K562 (cell line): ENCODE data around the gene CFAP410. TPM values are rescaled to one million over a fixed set of nuclear protein-coding genes. Genes with fewer than 3 reads are reported as not detected.
A peak's percentile ranks its signal among the peaks of the same experiment; 100 is the strongest.

Source experiments
- ATAC-seq: fragments of 200-7000 bp; cut with Tn5 transposase; 3 replicates; pipeline ENCODE4 v1.9.1; 2020; ENCODE audit warnings: moderate library complexity
- BruUV-seq: library from RNA; stranded (reverse); fragments of 400-500 nt; replicated peaks from 2 replicates; lab custom pipeline; 2021; lab: Mats Ljungman, UMichigan
- CTCF ChIA-PET: fragments of 300-600 bp; formaldehyde crosslinking; extraction: SDS; loops from one replicate; lab custom pipeline; 2021; ENCODE audit warnings: low intra/inter-chr PET ratio; lab: Yijun Ruan, JAX
- POLR2A ChIA-PET: fragments of 300-600, 350-650 bp; sonication (Branson Sonifier 250); formaldehyde crosslinking; extraction: SDS; loops from one replicate; lab custom pipeline; 2021; ENCODE audit warnings: antibody characterized with exemption, inconsistent platforms; lab: Yijun Ruan, JAX
- DNase-seq, 4 experiments: peaks; one replicate each; pipeline versions ENCODE4 v3.0.0 to v3.0.0-alpha.2; 2011 to 2018; ENCODE audit warnings: low spot score in 3 of 4, mixed read lengths in 3 of 4; ENCODE audit errors: extremely low read depth in 1 of 4
- FAIRE-seq: peaks from 2 replicates; lab custom pipeline; 2011; peaks lifted over from hg19 to GRCh38; lab: Jason Lieb, UNC
- H2AFZ ChIP-seq: 2 replicates; pipeline ENCODE4 v1.6.0; 2011; ENCODE audit warnings: low read depth, low read length, control low read depth, inconsistent platforms
- H3K27ac ChIP-seq: fragments of 200-600 bp; 3 replicates; pipeline ENCODE4 v1.8.0; 2011; ENCODE audit warnings: low read depth, mild to moderate bottlenecking, control low read depth, inconsistent platforms, low read length, moderate library complexity, mixed read lengths; ENCODE audit errors: extremely low read depth
- H3K27me3 ChIP-seq, 2 experiments: fragments of 300-600 bp in 1 of 2; 2 replicates in 1 of 2; 3 replicates in 1 of 2; pipeline versions ENCODE4 v1.6.0 to v1.8.0; 2011; ENCODE audit warnings: inconsistent platforms in 2 of 2, low read length in 2 of 2, mild to moderate bottlenecking in 1 of 2, mixed read lengths in 1 of 2, moderate library complexity in 1 of 2; ENCODE audit not compliant: control insufficient read depth in 2 of 2, insufficient read depth in 2 of 2
- H3K36me3 ChIP-seq: fragments of 300-600 bp; 3 replicates; pipeline ENCODE4 v1.8.0; 2011; ENCODE audit warnings: mild to moderate bottlenecking, low read length, inconsistent platforms; ENCODE audit not compliant: control insufficient read depth, insufficient read depth
- H3K4me1 ChIP-seq, 2 experiments: fragments of 200-600 bp in 1 of 2; replicated peaks in 1 of 2; 2 replicates in 1 of 2; 3 replicates in 1 of 2; pipeline versions ENCODE4 v1.5.1 to v1.8.0; 2011; ENCODE audit warnings: inconsistent platforms in 2 of 2, low read length in 2 of 2, mild to moderate bottlenecking in 1 of 2, mixed read lengths in 1 of 2, moderate library complexity in 1 of 2; ENCODE audit not compliant: control insufficient read depth in 2 of 2, insufficient read depth in 2 of 2
- H3K4me2 ChIP-seq: 2 replicates; pipeline ENCODE4 v1.6.1; 2011; ENCODE audit warnings: low read length, control low read depth, inconsistent platforms, mixed read lengths; ENCODE audit not compliant: insufficient read depth
- H3K4me3 ChIP-seq: fragments of 200-600 bp; sonication (generic), shearing (Covaris generic); 2 replicates; pipeline ENCODE4 v1.5.1; 2016; ENCODE audit warnings: control low read depth, inconsistent platforms
- H3K79me2 ChIP-seq: fragments of 200-600 bp; 3 replicates; pipeline ENCODE4 v1.8.0; 2011; ENCODE audit warnings: low read length, inconsistent platforms; ENCODE audit not compliant: control insufficient read depth, insufficient read depth
- H3K9ac ChIP-seq, 2 experiments: 2 replicates each; pipeline versions ENCODE4 v1.6.0 to v1.6.1; 2011; ENCODE audit warnings: low read depth in 2 of 2, low read length in 2 of 2, control low read depth in 1 of 2, inconsistent platforms in 1 of 2, mild to moderate bottlenecking in 1 of 2, mixed read lengths in 1 of 2; ENCODE audit not compliant: insufficient read depth in 1 of 2
- H3K9me1 ChIP-seq: one replicate; pipeline ENCODE4 v1.6.0; 2011; ENCODE audit warnings: inconsistent platforms, mild to moderate bottlenecking, low read length, moderate library complexity; ENCODE audit not compliant: control insufficient read depth, insufficient read depth
- H3K9me3 ChIP-seq: replicated peaks from 2 replicates; pipeline ENCODE4 v1.5.1; 2011; ENCODE audit warnings: low read depth, low read length, inconsistent platforms; ENCODE audit not compliant: control insufficient read depth, insufficient read depth
- H4K20me1 ChIP-seq: replicated peaks from 2 replicates; pipeline ENCODE4 v1.6.1; 2011; ENCODE audit warnings: low read length, inconsistent platforms, mixed read lengths; ENCODE audit not compliant: control insufficient read depth, insufficient read depth
- TRIM24 ChIP-seq, 2 experiments: fragments of 450-650 bp; IDR thresholded peaks; 2 replicates each; pipeline ENCODE4 v1.6.1; 2016
- WGBS: fragments of 100-300 bp; shearing (Covaris generic); methylation state at CpG from one replicate; pipeline ENCODE4 v1.1.6; 2016; ENCODE audit warnings: low coverage, mixed read lengths; ENCODE audit not compliant: insufficient coverage; ENCODE audit errors: missing lambda C conversion rate; 5-methylcytosine and 5-hydroxymethylcytosine counted together
- in situ Hi-C: fragments of 300-500 bp; cut with MboI; formaldehyde crosslinking; loops from 4 replicates; pipeline ENCODE4 v1.15.0; 2018; ENCODE audit warnings: inconsistent platforms, mixed read lengths
- intact Hi-C: fragments of 100-400 bp; cut with micrococcal nuclease; formaldehyde crosslinking; loops from 2 replicates; pipeline ENCODE4 v1.14.2; 2022
- polyA plus RNA-seq, 8 experiments: library from polyadenylated mRNA; depleted of rRNA in 4 of 8; stranded (reverse) in 5 of 8; unstranded in 3 of 8; fragments of >200 nt; fragmentation: Nextera tagmentation in 2 of 8; fragmentation: Illumina TruSeq in 1 of 8; extraction: Ambion mirVana in 2 of 8; extraction: Trizol in 1 of 8; gene quantifications; 2 replicates each; pipeline versions ENCODE4 v1.2.1 to v1.2.3, GENCODE V29; 2011 to 2014; ENCODE audit warnings: inconsistent platforms in 1 of 8, missing spikeins in 1 of 8
- total RNA-seq, 7 experiments: library from RNA; depleted of rRNA in 6 of 7; stranded (reverse); fragments of >200 nt in 6 of 7; fragmentation: Illumina TruSeq in 2 of 7; extraction: Trizol in 2 of 7; gene quantifications; 2 replicates each; pipeline versions ENCODE4 v1.2.1 to v1.2.3, GENCODE V29; 2011 to 2021; ENCODE audit warnings: low replicate concordance in 1 of 7
- TF ChIP-seq, protein P1 (sequence below): fragments of 450-650 bp; formaldehyde crosslinking; IDR thresholded peaks from 2 replicates; pipeline ENCODE4 v1.4.0; 2020; ENCODE audit warnings: mild to moderate bottlenecking, moderate library complexity

Gene CFAP410
- total and polyA plus RNA-seq, 9 of the 15 experiments (the other 6 are each of a cell fraction or from before 2014, with no cell fraction given): 0.07 to 17.3 (median 2.3) TPM

- TF ChIP-seq, protein P1, sequence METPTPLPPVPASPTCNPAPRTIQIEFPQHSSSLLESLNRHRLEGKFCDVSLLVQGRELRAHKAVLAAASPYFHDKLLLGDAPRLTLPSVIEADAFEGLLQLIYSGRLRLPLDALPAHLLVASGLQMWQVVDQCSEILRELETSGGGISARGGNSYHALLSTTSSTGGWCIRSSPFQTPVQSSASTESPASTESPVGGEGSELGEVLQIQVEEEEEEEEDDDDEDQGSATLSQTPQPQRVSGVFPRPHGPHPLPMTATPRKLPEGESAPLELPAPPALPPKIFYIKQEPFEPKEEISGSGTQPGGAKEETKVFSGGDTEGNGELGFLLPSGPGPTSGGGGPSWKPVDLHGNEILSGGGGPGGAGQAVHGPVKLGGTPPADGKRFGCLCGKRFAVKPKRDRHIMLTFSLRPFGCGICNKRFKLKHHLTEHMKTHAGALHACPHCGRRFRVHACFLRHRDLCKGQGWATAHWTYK (CRISPR knock-in tag): peak; percentile 70; the same call in 1 of the 2 replicates
- no peak for TF ChIP-seq TRIM24 (IDR thresholded peaks at IDR 0.05)
- TF ChIP-seq, all 486 proteins: peak for 1
- DNase-seq: no peak
- POLR2A ChIA-PET: no interaction called here
Observed at GRCh38 chr21:44370786-44371410, 31.7 kb upstream of the CFAP410 start.

More at GRCh38 chr21:44370786-44371410, 31.7 kb upstream of the CFAP410 start:
- CTCF ChIA-PET: no interaction called here
- no peak for ATAC-seq
- Histone ChIP-seq H3K4me1 (peaks cover 0 to 33% of the 10 kb centered on the region in 2 experiments; a peak in 4 of 5 replicates), H3K27ac (no peak overlapping the region), H2AFZ (no peak overlapping the region), H4K20me1 (no peaks in the 10 kb centered on the region; the same call in 1 of the 2 replicates), H3K9me1 (no peaks in the 10 kb centered on the region), H3K27me3 (peaks cover 60 to 84% of the 10 kb centered on the region in 2 experiments), H3K9ac (no peak overlapping the region), H3K4me3 (no peak overlapping the region), H3K36me3 (no peaks in the 10 kb centered on the region), H3K9me3 (no peaks in the 10 kb centered on the region), H3K79me2 (no peaks in the 10 kb centered on the region), H3K4me2 (no peak overlapping the region)
- no peak for FAIRE-seq
- intact Hi-C loops (no loop called here), in situ Hi-C loops (no loop called here)
- 20% methylated on average over 31 of the region's 37 CpGs for WGBS
- no TSS peak for BruUV-seq
